K562 (cell line): ENCODE results near the gene ANXA4. TPM values are rescaled to one million over a fixed set of nuclear protein-coding genes. Genes with fewer than 3 reads are reported as not detected.

Source experiments
- BRF1 ChIP-seq: IDR thresholded peaks from 3 replicates; pipeline ENCODE4 v1.6.1; 2011; ENCODE audit warnings: borderline replicate concordance, mild to moderate bottlenecking; ENCODE audit not compliant: insufficient read length; ENCODE audit errors: extremely low read depth
- CBFA2T2 ChIP-seq: fragments of 450-650 bp; conservative IDR thresholded peaks from 2 replicates; pipeline ENCODE4 v1.6.1; 2017; ENCODE audit warnings: mild to moderate bottlenecking
- CBFA2T3 ChIP-seq: fragments of 450-650 bp; IDR thresholded peaks from 2 replicates; pipeline ENCODE4 v1.6.1; 2017
- EHMT2 ChIP-seq: fragments of 450-650 bp; IDR thresholded peaks from 2 replicates; pipeline ENCODE4 v1.6.1; 2018; ENCODE audit warnings: antibody characterized with exemption
- ETV5 ChIP-seq: sonication (generic); formaldehyde crosslinking; IDR thresholded peaks from 2 replicates; pipeline ENCODE4 v1.4.0; 2020; ENCODE audit warnings: low read depth, mild to moderate bottlenecking, missing genetic modification reagents
- JUND ChIP-seq, 2 experiments: IDR thresholded peaks; 2 replicates in 1 of 2; 3 replicates in 1 of 2; pipeline ENCODE4 v1.6.1; 2011; ENCODE audit warnings: borderline replicate concordance in 2 of 2, low read depth in 2 of 2, low read length in 2 of 2, improper control_type of control experiment in 1 of 2, missing biosample characterization in 1 of 2, missing genetic modification characterization in 1 of 2, missing genetic modification reagents in 1 of 2
- KAT2B ChIP-seq: IDR thresholded peaks from one replicate; pipeline ENCODE4 v1.6.1; 2012; ENCODE audit warnings: low read depth, mild to moderate bottlenecking, control low read depth, inconsistent platforms, low read length, moderate library complexity
- KDM1A ChIP-seq, 2 experiments: fragments of 450-650 bp; IDR thresholded peaks; 2 replicates each; pipeline ENCODE4 v1.6.1; 2016; ENCODE audit warnings: mild to moderate bottlenecking in 2 of 2
- MTA2 ChIP-seq: fragments of 450-650 bp; IDR thresholded peaks from 2 replicates; pipeline ENCODE4 v1.6.1; 2016; ENCODE audit warnings: low read depth
- NFRKB ChIP-seq: fragments of 450-650 bp; IDR thresholded peaks from 2 replicates; pipeline ENCODE4 v1.6.1; 2016; ENCODE audit warnings: low read depth
- NR2C2 ChIP-seq, 2 experiments: fragments of 200-800 bp in 1 of 2; sonication (Bioruptor generic) in 1 of 2; sonication (generic) in 1 of 2; formaldehyde crosslinking in 1 of 2; IDR thresholded peaks; 2 replicates each; pipeline versions ENCODE4 v1.6.1 to v1.8.0; 2016 to 2022; ENCODE audit warnings: mild to moderate bottlenecking in 1 of 2, missing compliant biosample characterization in 1 of 2, missing genetic modification characterization in 1 of 2, missing genetic modification reagents in 1 of 2
- POLR3A ChIP-seq: IDR thresholded peaks from 2 replicates; pipeline ENCODE4 v1.6.1; 2011; ENCODE audit warnings: borderline replicate concordance, mild to moderate bottlenecking, moderate library complexity; ENCODE audit not compliant: insufficient read length, insufficient read depth; ENCODE audit errors: extremely low read depth
- PRMT5 ChIP-seq: sonication (generic); formaldehyde crosslinking; IDR thresholded peaks from 2 replicates; pipeline ENCODE4 v1.5.0; 2020; ENCODE audit warnings: missing genetic modification reagents
- SMARCA5 ChIP-seq: fragments of 450-650 bp; IDR thresholded peaks from 2 replicates; pipeline ENCODE4 v1.6.1; 2016
- SP1 ChIP-seq: sonication (generic); formaldehyde crosslinking; IDR thresholded peaks from 2 replicates; pipeline ENCODE4 v1.8.1; 2022; ENCODE audit warnings: mild to moderate bottlenecking, missing genetic modification reagents
- ZNF146 ChIP-seq: IDR thresholded peaks from one replicate; pipeline ENCODE4 v1.6.1; 2018; ENCODE audit warnings: missing compliant biosample characterization; ENCODE audit not compliant: unreplicated experiment
- ZNF57 ChIP-seq: fragments of 450-650 bp; formaldehyde crosslinking; IDR thresholded peaks from 2 replicates; pipeline ENCODE4 v1.4.0; 2020; ENCODE audit warnings: mild to moderate bottlenecking, moderate library complexity
- polyA plus RNA-seq, 8 experiments: library from polyadenylated mRNA; depleted of rRNA in 4 of 8; stranded (reverse) in 5 of 8; unstranded in 3 of 8; fragments of >200 nt; fragmentation: Nextera tagmentation in 2 of 8; fragmentation: Illumina TruSeq in 1 of 8; extraction: Ambion mirVana in 2 of 8; extraction: Trizol in 1 of 8; gene quantifications; 2 replicates each; pipeline versions ENCODE4 v1.2.1 to v1.2.3, GENCODE V29; 2011 to 2014; ENCODE audit warnings: inconsistent platforms in 1 of 8, missing spikeins in 1 of 8
- total RNA-seq, 7 experiments: library from RNA; depleted of rRNA in 6 of 7; stranded (reverse); fragments of >200 nt in 6 of 7; fragmentation: Illumina TruSeq in 2 of 7; extraction: Trizol in 2 of 7; gene quantifications; 2 replicates each; pipeline versions ENCODE4 v1.2.1 to v1.2.3, GENCODE V29; 2011 to 2021; ENCODE audit warnings: low replicate concordance in 1 of 7
- TF ChIP-seq, protein P1 (sequence below): fragments of 250-450 bp; sonication (Bioruptor Pico); IDR thresholded peaks from 2 replicates; pipeline ENCODE4 v1.8.0; 2022; ENCODE audit warnings: inconsistent platforms, mild to moderate bottlenecking, moderate library complexity, borderline replicate concordance
- TF ChIP-seq, protein P2 (sequence below): sonication (generic); formaldehyde crosslinking; IDR thresholded peaks from 2 replicates; pipeline ENCODE4 v1.8.0; 2022; ENCODE audit warnings: missing genetic modification reagents, mild to moderate bottlenecking, moderate library complexity, borderline replicate concordance
- TF ChIP-seq, protein P3 (sequence below), 2 experiments: fragments of 450-650 bp in 1 of 2; IDR thresholded peaks; 2 replicates each; pipeline ENCODE4 v1.6.1; 2011 to 2017; ENCODE audit warnings: low read depth in 2 of 2, antibody characterized with exemption in 1 of 2, borderline replicate concordance in 1 of 2, low read length in 1 of 2, mild to moderate bottlenecking in 1 of 2, mixed read lengths in 1 of 2; ENCODE audit not compliant: control insufficient read depth in 1 of 2
- TF ChIP-seq, protein P4 (sequence below): fragments of 250-450 bp; sonication (Bioruptor Pico); IDR thresholded peaks from 2 replicates; pipeline ENCODE4 v1.4.0; 2020

Gene ANXA4
- total and polyA plus RNA-seq, 9 of the 15 experiments (the other 6 are each of a cell fraction or from before 2014, with no cell fraction given), result 3.4 to 13.6 (median 11.6) TPM

DNA sequence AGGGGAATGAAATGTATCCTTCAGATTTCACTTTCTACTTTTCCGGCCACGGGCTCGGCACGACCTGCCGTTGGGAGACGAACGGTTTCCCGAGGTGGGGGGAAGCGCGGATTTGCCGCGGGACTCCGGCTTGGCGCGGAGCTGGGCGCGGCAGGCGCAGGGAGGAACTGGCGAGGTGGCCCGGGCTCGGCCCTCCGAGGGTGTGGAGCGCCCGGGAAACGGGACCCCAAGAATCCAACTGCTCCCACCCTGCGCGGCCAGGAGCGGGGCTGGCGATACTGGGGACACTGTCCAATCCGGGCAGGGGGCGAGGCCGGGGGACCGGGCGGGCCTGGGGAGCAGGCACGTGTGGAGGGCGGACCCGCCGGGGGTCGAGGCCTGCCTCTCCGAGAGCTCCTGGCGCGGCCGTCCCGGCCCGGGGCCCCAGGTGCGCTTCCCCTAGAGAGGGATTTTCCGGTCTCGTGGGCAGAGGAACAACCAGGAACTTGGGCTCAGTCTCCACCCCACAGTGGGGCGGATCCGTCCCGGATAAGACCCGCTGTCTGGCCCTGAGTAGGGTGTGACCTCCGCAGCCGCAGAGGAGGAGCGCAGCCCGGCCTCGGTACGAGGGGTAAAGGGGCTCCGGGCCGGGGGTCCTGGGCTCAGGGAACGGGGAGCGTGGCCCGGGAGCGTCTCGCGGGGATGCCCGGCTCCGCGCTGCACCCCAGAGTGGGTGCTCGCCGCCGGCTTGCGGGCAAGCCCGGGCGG is at the start of gene ANXA4 (continued):
- TF ChIP-seq PRMT5 (no peak), ZNF57 (CRISPR knock-in tag) (no peak), POLR3A (no peak), KDM1A (IDR thresholded peaks at IDR 0.05) (no peak), EHMT2 (no peak), NR2C2 (CRISPR knock-in tag; IDR thresholded peaks at IDR 0.05) (no peak), NR2C2 (tag; IDR thresholded peaks at IDR 0.05) (no peak; the same call in 1 of the 2 replicates), ZNF146 (no peak), KAT2B (no peak), MTA2 (0 out of 2 replicates have a peak, but pooled peaks have one; percentile 2), SMARCA5 (no peak), CBFA2T3 (0 out of 2 replicates have a peak, but pooled peaks have one; percentile 9), JUND (IDR thresholded peaks at IDR 0.05; ENCODE audit: borderline replicate concordance, low read depth, low read length) (no peak; the same call in 1 of the 2 replicates), JUND (tag; IDR thresholded peaks at IDR 0.05; ENCODE audit: borderline replicate concordance, low read depth, low read length) (0 out of 3 replicates have a peak, but pooled peaks have one; percentile 8), CBFA2T2 (no peak), SP1 (no peak), ETV5 (no peak), BRF1 (no peak), NFRKB (no peak)
- TF ChIP-seq, protein P1, sequence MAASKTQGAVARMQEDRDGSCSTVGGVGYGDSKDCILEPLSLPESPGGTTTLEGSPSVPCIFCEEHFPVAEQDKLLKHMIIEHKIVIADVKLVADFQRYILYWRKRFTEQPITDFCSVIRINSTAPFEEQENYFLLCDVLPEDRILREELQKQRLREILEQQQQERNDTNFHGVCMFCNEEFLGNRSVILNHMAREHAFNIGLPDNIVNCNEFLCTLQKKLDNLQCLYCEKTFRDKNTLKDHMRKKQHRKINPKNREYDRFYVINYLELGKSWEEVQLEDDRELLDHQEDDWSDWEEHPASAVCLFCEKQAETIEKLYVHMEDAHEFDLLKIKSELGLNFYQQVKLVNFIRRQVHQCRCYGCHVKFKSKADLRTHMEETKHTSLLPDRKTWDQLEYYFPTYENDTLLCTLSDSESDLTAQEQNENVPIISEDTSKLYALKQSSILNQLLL (CRISPR knock-in tag), result no peak
- TF ChIP-seq, protein P2, sequence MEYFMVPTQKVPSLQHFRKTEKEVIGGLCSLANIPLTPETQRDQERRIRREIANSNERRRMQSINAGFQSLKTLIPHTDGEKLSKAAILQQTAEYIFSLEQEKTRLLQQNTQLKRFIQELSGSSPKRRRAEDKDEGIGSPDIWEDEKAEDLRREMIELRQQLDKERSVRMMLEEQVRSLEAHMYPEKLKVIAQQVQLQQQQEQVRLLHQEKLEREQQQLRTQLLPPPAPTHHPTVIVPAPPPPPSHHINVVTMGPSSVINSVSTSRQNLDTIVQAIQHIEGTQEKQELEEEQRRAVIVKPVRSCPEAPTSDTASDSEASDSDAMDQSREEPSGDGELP, result no peak
- TF ChIP-seq, protein P3, sequence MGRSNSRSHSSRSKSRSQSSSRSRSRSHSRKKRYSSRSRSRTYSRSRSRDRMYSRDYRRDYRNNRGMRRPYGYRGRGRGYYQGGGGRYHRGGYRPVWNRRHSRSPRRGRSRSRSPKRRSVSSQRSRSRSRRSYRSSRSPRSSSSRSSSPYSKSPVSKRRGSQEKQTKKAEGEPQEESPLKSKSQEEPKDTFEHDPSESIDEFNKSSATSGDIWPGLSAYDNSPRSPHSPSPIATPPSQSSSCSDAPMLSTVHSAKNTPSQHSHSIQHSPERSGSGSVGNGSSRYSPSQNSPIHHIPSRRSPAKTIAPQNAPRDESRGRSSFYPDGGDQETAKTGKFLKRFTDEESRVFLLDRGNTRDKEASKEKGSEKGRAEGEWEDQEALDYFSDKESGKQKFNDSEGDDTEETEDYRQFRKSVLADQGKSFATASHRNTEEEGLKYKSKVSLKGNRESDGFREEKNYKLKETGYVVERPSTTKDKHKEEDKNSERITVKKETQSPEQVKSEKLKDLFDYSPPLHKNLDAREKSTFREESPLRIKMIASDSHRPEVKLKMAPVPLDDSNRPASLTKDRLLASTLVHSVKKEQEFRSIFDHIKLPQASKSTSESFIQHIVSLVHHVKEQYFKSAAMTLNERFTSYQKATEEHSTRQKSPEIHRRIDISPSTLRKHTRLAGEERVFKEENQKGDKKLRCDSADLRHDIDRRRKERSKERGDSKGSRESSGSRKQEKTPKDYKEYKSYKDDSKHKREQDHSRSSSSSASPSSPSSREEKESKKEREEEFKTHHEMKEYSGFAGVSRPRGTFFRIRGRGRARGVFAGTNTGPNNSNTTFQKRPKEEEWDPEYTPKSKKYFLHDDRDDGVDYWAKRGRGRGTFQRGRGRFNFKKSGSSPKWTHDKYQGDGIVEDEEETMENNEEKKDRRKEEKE (IDR thresholded peaks at IDR 0.05; ENCODE audit: borderline replicate concordance in 1 of 2, control insufficient read depth in 1 of 2, low read depth in 2 of 2, low read length in 1 of 2), result no peak
- TF ChIP-seq, protein P4, sequence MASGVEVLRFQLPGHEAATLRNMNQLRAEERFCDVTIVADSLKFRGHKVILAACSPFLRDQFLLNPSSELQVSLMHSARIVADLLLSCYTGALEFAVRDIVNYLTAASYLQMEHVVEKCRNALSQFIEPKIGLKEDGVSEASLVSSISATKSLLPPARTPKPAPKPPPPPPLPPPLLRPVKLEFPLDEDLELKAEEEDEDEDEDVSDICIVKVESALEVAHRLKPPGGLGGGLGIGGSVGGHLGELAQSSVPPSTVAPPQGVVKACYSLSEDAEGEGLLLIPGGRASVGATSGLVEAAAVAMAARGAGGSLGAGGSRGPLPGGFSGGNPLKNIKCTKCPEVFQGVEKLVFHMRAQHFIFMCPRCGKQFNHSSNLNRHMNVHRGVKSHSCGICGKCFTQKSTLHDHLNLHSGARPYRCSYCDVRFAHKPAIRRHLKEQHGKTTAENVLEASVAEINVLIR, result no peak
